LNCAP (cell line): Measurements from ENCODE around the gene YPEL1.

Experiments used
- CTCF ChIP-seq: fragments of 450-650 bp; IDR thresholded peaks from 2 replicates; pipeline ENCODE4 v1.5.1; 2017; ENCODE audit warnings: mild to moderate bottlenecking

Gene YPEL1

GRCh38 chr22:21696115-21696514 lies 39.5 kb downstream of the YPEL1 start:
- TF ChIP-seq CTCF = no peak

GRCh38 chr22:21695430-21696085 lies 40.0 kb downstream of the YPEL1 start:
- no peak for TF ChIP-seq CTCF

- TF ChIP-seq CTCF = no peak
These were observed 40.7 kb downstream of the YPEL1 start for GRCh38 chr22:21694795-21695429.

- no peak for TF ChIP-seq CTCF
These were observed 41.2 kb downstream of the YPEL1 start for GRCh38 chr22:21694394-21694793.

GRCh38 chr22:21693999-21694341 lies 41.6 kb downstream of the YPEL1 start:
- TF ChIP-seq CTCF = no peak

GRCh38 chr22:21693333-21693998 lies 42.1 kb downstream of the YPEL1 start:
- no peak for TF ChIP-seq CTCF

- no peak for TF ChIP-seq CTCF
These were observed 43.8 kb downstream of the YPEL1 start for GRCh38 chr22:21691816-21692215.
